ENCODE measurements around the gene SFN. TPM values are rescaled to one million over a fixed set of nuclear protein-coding genes. Genes with fewer than 3 reads are reported as not detected.
A peak's percentile ranks its signal among the peaks of the same experiment; 100 is the strongest.

The SFN gene
- total and polyA plus RNA-seq, 2 of the 13 experiments (the other 11 are each of a cell fraction or from before 2014, with no cell fraction given) = 4.3 to 5.6 TPM

DNA sequence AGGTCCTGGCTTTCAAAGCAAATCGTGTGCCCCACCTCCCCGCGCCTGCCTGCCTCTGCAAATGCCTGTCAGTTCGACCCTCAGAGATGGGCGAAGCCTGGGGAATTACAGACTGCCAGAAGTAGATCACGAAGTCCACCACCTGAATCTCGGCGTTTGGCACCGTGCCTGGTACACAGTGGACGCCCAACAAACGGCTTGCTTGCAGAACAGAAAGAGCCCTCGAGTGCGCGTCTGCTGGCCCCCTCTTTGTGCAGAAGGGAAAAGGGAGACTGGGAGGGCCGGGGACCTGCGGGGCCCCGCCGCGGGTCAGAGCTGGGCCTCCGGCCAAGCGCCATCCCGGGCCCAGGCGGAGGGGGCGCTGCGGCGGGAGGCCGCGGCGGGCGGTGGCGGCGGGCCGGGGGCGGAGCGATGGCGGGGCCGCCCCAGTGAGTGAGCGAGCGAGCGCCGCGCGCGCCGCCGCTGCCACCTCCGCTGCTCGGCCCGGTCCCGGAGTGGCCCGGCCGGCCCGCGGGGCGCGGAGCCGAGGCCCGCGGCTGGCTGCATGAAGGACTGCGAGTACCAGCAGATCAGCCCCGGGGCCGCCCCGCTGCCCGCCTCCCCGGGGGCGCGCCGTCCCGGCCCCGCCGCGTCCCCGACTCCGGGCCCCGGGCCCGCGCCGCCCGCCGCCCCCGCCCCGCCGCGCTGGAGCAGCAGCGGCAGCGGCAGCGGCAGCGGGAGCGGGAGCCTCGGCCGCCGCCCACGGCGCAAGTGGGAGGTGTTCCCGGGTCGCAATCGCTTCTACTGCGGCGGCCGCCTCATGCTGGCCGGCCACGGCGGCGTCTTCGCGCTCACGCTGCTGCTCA lies 36.5 kb upstream of the SFN start, which contains the start of gene ZDHHC18 (continued):
- TF ChIP-seq FLYWCH1 (CRISPR knock-in tag; IDR thresholded peaks at IDR 0.05) = no peak
- TF ChIP-seq THAP11 (CRISPR knock-in tag; IDR thresholded peaks at IDR 0.05) = no peak
- no peak for TF ChIP-seq ZNF816 (CRISPR knock-in tag; IDR thresholded peaks at IDR 0.05; ENCODE audit: borderline replicate concordance)
- no peak for TF ChIP-seq ZBTB49 (CRISPR knock-in tag; IDR thresholded peaks at IDR 0.05; ENCODE audit: borderline replicate concordance)
- TF ChIP-seq ZNF546 (CRISPR knock-in tag; conservative IDR thresholded peaks at IDR 0.05) = no peak
- TF ChIP-seq ZNF577 (CRISPR knock-in tag; IDR thresholded peaks at IDR 0.05; ENCODE audit: borderline replicate concordance, low read depth) = no peak
- TF ChIP-seq ZSCAN25 (CRISPR knock-in tag; IDR thresholded peaks at IDR 0.05) = no peak
- TF ChIP-seq TCF12 (IDR thresholded peaks at IDR 0.05) = no peak
- no peak for TF ChIP-seq TCF12 (CRISPR knock-in tag; IDR thresholded peaks at IDR 0.05)
- TF ChIP-seq TBX3 (IDR thresholded peaks at IDR 0.05; ENCODE audit: borderline replicate concordance) = no peak
- TF ChIP-seq IKZF1 (IDR thresholded peaks at IDR 0.05) = no peak
- no peak for TF ChIP-seq NFYC (CRISPR knock-in tag; IDR thresholded peaks at IDR 0.05)
- no peak for TF ChIP-seq ZNF292 (CRISPR knock-in tag; IDR thresholded peaks at IDR 0.05; ENCODE audit: borderline replicate concordance, low read depth)
- TF ChIP-seq, protein P1, sequence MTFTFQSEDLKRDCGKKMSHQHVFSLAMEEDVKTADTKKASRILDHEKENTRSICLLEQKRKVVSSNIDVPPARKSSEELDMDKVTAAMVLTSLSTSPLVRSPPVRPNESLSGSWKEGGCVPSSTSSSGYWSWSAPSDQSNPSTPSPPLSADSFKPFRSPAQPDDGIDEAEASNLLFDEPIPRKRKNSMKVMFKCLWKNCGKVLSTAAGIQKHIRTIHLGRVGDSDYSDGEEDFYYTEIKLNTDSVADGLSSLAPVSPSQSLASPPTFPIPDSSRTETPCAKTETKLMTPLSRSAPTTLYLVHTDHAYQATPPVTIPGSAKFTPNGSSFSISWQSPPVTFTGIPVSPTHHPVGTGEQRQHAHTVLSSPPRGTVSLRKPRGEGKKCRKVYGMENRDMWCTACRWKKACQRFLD (CRISPR knock-in tag; IDR thresholded peaks at IDR 0.05; ENCODE audit: borderline replicate concordance) = no peak
- TF ChIP-seq, protein P2, sequence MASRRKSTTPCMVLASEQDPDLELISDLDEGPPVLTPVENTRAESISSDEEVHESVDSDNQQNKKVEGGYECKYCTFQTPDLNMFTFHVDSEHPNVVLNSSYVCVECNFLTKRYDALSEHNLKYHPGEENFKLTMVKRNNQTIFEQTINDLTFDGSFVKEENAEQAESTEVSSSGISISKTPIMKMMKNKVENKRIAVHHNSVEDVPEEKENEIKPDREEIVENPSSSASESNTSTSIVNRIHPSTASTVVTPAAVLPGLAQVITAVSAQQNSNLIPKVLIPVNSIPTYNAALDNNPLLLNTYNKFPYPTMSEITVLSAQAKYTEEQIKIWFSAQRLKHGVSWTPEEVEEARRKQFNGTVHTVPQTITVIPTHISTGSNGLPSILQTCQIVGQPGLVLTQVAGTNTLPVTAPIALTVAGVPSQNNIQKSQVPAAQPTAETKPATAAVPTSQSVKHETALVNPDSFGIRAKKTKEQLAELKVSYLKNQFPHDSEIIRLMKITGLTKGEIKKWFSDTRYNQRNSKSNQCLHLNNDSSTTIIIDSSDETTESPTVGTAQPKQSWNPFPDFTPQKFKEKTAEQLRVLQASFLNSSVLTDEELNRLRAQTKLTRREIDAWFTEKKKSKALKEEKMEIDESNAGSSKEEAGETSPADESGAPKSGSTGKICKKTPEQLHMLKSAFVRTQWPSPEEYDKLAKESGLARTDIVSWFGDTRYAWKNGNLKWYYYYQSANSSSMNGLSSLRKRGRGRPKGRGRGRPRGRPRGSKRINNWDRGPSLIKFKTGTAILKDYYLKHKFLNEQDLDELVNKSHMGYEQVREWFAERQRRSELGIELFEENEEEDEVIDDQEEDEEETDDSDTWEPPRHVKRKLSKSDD (CRISPR knock-in tag; IDR thresholded peaks at IDR 0.05; ENCODE audit: low read depth) = no peak
- peak; percentile 22; the same call in 1 of the 2 replicates for TF ChIP-seq ZNF614 (CRISPR knock-in tag; IDR thresholded peaks at IDR 0.05; ENCODE audit: borderline replicate concordance)
- TF ChIP-seq ZNF30 (CRISPR knock-in tag; IDR thresholded peaks at IDR 0.05) = no peak
- 0 out of 2 replicates have a peak, but pooled peaks have one; percentile 48 for TF ChIP-seq NFE2L1 (CRISPR knock-in tag; IDR thresholded peaks at IDR 0.05; ENCODE audit: borderline replicate concordance)
- no peak for TF ChIP-seq ZNF205 (CRISPR knock-in tag; IDR thresholded peaks at IDR 0.05)
- 0 out of 2 replicates have a peak, but pooled peaks have one; percentile 25 for TF ChIP-seq MAZ (IDR thresholded peaks at IDR 0.05; ENCODE audit: borderline replicate concordance, low read depth, low read length)
- no peak for TF ChIP-seq MAZ (CRISPR knock-in tag; IDR thresholded peaks at IDR 0.05; ENCODE audit: low read depth)
- TF ChIP-seq SRSF9 (IDR thresholded peaks at IDR 0.05; ENCODE audit: borderline replicate concordance, insufficient read depth, low read depth, low read length, poor library complexity, severe bottlenecking) = no peak
- TF ChIP-seq ZBTB8A (CRISPR knock-in tag; IDR thresholded peaks at IDR 0.05; ENCODE audit: borderline replicate concordance, low read depth) = no peak
- TF ChIP-seq SIN3A (IDR thresholded peaks at IDR 0.05; ENCODE audit: borderline replicate concordance, low read depth, low read length) = 0 out of 2 replicates have a peak, but pooled peaks have one; percentile 26

Data from HepG2 (cell line).